Brain microvascular endothelial cell (primary cell): Measurements from ENCODE around the gene PTPRU.
"Not testable (repeated sequence)": the region's sequence is repeated elsewhere in the genome, so short reads cannot be mapped to it uniquely, and the experiment has no call there.

Source experiments
- DNase-seq: peaks from one replicate; pipeline ENCODE4 v3.0.0-alpha.2; 2020
- H3K27ac ChIP-seq: fragments of 250-450 bp; sonication (Bioruptor Pico); 2 replicates; pipeline ENCODE4 v1.5.1; 2020; ENCODE audit warnings: mild to moderate bottlenecking, moderate library complexity
- H3K27me3 ChIP-seq: fragments of 250-450 bp; sonication (Bioruptor Pico); replicated peaks from 2 replicates; pipeline ENCODE4 v1.5.1; 2020; ENCODE audit warnings: mild to moderate bottlenecking
- H3K36me3 ChIP-seq: fragments of 250-450 bp; sonication (Bioruptor Pico); replicated peaks from 2 replicates; pipeline ENCODE4 v1.5.1; 2020; ENCODE audit warnings: mild to moderate bottlenecking
- H3K4me3 ChIP-seq: 2 replicates; pipeline ENCODE4 v1.5.1; 2011; ENCODE audit warnings: low read depth, mild to moderate bottlenecking, control low read depth, low read length, moderate library complexity
- in situ Hi-C: cut with HindIII; loops from 2 replicates; pipeline ENCODE4 v1.10.0; 2017; ENCODE audit warnings: low sequenced_read_pairs, low pct_ligation_motif_present
- TF ChIP-seq, protein P1 (sequence below): IDR thresholded peaks from 2 replicates; pipeline ENCODE4 v1.5.1; 2011; ENCODE audit warnings: low read depth, mild to moderate bottlenecking, moderate library complexity, low read length, control low read depth, inconsistent platforms; ENCODE audit errors: missing control alignments

PTPRU gene

DNA sequence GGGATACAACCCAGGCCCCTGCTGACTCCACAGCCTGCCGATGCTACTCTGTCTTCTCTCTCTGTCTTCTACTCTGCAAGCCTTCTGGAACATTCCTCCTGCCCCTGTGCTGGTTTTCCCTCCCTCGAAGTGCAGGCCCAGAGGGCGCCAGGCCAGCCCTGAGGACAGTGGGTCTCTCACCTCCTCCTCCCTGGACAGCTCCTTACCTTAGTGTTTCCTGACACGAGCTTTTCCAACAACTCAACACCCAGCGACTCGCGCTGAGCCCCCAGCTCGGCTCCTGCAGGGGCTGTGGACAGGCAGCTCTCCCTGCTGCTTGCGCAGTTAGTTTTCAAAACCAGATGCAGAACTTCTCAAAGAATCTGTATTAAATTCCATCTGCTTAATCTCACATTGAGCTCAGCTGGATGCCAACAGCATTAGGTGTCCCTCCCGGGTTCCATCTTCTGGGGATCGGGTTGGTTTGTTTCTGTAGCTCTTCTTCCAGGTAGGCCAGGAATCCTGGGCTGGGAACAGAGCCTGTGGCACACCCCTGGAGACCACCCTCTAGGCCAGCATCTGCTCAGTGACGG lies 54.2 kb downstream of the PTPRU start:
- Histone ChIP-seq H3K27me3 (no peaks in the 10 kb centered on the region), H3K27ac (no peak overlapping the region), H3K36me3 (no peaks in the 10 kb centered on the region), H3K4me3 (no peak overlapping the region)
- no peak for DNase-seq
- in situ Hi-C loops: no loop called here
- TF ChIP-seq, protein P1, sequence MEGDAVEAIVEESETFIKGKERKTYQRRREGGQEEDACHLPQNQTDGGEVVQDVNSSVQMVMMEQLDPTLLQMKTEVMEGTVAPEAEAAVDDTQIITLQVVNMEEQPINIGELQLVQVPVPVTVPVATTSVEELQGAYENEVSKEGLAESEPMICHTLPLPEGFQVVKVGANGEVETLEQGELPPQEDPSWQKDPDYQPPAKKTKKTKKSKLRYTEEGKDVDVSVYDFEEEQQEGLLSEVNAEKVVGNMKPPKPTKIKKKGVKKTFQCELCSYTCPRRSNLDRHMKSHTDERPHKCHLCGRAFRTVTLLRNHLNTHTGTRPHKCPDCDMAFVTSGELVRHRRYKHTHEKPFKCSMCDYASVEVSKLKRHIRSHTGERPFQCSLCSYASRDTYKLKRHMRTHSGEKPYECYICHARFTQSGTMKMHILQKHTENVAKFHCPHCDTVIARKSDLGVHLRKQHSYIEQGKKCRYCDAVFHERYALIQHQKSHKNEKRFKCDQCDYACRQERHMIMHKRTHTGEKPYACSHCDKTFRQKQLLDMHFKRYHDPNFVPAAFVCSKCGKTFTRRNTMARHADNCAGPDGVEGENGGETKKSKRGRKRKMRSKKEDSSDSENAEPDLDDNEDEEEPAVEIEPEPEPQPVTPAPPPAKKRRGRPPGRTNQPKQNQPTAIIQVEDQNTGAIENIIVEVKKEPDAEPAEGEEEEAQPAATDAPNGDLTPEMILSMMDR: no peak

DNA sequence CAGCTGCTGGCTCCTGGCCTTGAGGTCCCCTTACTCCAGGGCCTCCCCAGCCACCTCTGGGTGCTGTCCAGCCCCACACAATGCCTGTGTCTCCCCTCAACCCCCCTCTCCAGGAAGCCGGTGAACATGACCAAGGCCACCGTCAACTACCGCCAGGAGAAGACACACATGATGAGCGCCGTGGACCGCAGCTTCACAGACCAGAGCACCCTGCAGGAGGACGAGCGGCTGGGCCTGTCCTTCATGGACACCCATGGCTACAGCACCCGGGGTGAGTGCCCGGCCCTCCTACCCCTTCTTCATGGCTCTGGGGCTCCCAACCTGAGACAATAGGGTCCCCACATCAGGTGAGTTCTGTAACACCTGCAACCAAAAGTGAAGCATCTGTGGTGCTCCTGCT lies 55.4 kb downstream of the PTPRU start:
- TF ChIP-seq, protein P1: no peak
- in situ Hi-C loops: no loop called here
- DNase-seq: no peak
- no peak overlapping the region for H3K27ac ChIP-seq
- H3K27me3 ChIP-seq: no peaks in the 10 kb centered on the region
- H3K36me3 ChIP-seq: no peaks in the 10 kb centered on the region
- H3K4me3 ChIP-seq: no peak overlapping the region

DNA sequence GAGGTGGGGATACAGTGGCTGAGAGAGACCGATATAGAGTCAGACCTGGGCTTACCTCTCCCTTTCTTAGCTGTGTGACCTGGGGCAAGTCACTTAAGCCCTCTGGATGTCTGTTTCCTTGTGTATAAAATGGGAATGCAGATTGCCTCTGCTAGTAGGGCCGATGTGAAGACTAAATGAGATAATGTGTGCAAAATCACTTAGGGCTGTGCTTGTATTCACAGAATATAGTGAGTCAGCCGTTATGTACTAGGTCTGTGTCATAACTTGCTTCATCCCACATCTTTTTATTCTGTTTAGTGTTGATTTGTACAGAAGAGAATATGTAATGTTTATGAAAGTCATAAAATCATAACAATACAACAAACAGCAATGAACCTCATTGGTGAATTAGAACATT lies 56.0 kb downstream of the PTPRU start:
- H3K4me3 ChIP-seq: no peak overlapping the region
- TF ChIP-seq, protein P1: no peak
- no peak for DNase-seq
- in situ Hi-C loops: no loop called here
- H3K27me3 ChIP-seq: no peaks in the 10 kb centered on the region
- no peaks in the 10 kb centered on the region for H3K36me3 ChIP-seq
- no peak overlapping the region for H3K27ac ChIP-seq

DNA sequence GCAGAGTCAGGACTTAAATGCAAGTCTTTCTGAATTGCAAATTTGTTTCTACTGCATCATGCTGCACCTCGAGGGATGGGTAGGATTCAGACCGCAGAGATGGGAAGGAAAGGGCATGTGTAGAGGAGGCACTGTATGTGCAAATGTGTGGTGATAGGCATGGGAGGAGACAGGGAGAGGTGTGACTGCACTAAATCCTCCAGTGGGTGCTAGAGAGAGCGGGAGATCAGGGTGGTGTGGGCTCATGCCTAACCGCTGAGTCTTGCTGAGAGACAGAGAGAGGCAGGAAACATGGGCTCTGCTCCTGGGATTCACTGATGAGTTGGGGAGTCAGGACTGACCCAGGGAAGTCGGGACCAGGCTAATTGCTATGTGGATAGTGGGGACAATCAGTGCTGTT lies 61.1 kb downstream of the PTPRU start:
- TF ChIP-seq, protein P1: no peak
- no peak overlapping the region for H3K4me3 ChIP-seq
- no peaks in the 10 kb centered on the region for H3K36me3 ChIP-seq
- H3K27me3 ChIP-seq: no peaks in the 10 kb centered on the region
- DNase-seq: no peak
- in situ Hi-C loops: no loop called here
- no peak overlapping the region for H3K27ac ChIP-seq

DNA sequence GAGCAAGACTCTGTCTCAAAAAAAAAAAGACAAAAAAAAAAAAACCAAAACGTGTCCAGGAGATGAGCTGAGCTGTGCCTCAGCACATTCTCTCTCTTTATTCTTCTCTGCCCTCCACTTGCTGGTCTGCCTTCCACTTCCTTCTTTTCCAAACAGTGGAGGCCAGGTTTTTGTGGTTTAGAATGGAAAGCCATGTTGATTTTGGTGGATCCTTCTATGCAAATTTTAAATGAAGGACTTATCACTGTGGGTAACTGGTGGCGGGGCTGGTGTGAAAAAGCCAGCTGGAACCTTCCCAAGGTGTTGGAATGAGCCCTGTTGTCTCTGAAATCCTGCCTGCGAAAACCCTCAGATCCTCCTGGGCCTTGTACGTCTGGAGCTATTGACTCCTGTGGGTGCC lies 61.9 kb downstream of the PTPRU start:
- H3K36me3 ChIP-seq: no peaks in the 10 kb centered on the region
- in situ Hi-C loops: no loop called here
- DNase-seq: no peak
- no peak overlapping the region for H3K27ac ChIP-seq
- TF ChIP-seq, protein P1: no peak
- H3K27me3 ChIP-seq: no peaks in the 10 kb centered on the region
- H3K4me3 ChIP-seq: no peak overlapping the region

DNA sequence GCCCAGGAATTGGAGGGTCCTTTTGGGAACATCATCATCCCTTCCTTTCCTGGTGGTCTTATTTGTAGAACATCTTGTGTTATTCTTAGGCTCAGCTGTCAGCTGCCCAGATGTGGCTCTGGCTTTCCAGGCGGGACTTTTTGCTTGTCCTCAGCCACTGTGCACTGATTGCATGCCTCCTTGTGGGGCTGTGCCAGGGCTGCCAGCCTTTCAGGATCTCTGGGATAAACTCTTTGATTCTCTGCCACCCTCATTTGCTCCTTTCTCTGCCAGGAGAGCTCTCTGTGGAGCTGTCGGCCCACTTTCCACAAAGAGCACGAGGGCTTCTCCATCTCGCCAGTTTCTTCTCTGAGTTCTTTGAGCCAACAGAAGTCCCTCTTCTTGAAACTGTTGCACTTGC lies 63.1 kb downstream of the PTPRU start:
- no peak for DNase-seq
- Histone ChIP-seq H3K27ac (no peak overlapping the region), H3K36me3 (no peaks in the 10 kb centered on the region), H3K4me3 (no peak overlapping the region), H3K27me3 (no peaks in the 10 kb centered on the region)
- TF ChIP-seq, protein P1: no peak
- in situ Hi-C loops: no loop called here

DNA sequence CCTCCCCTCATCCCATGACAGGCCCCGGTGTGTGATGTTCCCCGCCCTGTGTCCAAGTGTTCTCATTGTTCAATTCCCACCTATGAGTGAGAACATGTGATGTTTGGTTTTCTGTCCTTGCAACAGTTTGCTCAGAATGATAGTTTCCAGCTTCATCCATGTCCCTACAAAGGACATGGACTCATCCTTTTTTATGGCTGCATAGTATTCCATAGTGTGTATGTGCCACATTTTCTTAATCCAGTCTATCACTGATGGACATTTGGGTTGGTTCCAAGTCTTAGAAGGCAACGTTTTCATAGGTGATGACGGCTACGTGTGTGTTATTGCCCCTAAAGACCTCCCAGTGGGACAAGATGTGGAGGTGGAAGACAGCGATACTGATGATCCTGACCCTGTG lies 65.4 kb downstream of the PTPRU start:
- H3K4me3 ChIP-seq, H3K27ac ChIP-seq, H3K36me3 ChIP-seq, H3K27me3 ChIP-seq, DNase-seq, in situ Hi-C loops: not testable (repeated sequence)
